Activated CD8-positive, alpha-beta T cell treated with anti-CD3 and anti-CD28 coated beads for 36 hours (primary cell): ENCODE results near the gene SRCIN1. TPM values are rescaled to one million over a fixed set of nuclear protein-coding genes. Genes with fewer than 3 reads are reported as not detected.

ENCODE experiments used
- ATAC-seq: fragments of 200-7000 bp; cut with Tn5 transposase; one replicate; pipeline ENCODE4 v1.10.0; 2021; ENCODE audit warnings: mild to moderate bottlenecking, moderate library complexity
- CTCF ChIA-PET: fragments of 350-600 bp; sonication (Branson Sonifier 250); formaldehyde crosslinking; loops from one replicate; lab custom pipeline; 2021; ENCODE audit warnings: antibody characterized with exemption; lab: Charles Lee
- POLR2A ChIA-PET: fragments of 350-600 bp; sonication (Branson Sonifier 250); formaldehyde crosslinking; loops from one replicate; lab custom pipeline; 2021; ENCODE audit warnings: antibody characterized with exemption; lab: Charles Lee
- DNase-seq: peaks from one replicate; pipeline ENCODE4 v3.0.0-alpha.2; 2020
- H3K27ac Mint-ChIP-seq: one replicate; pipeline ENCODE4 v1.8.0; 2021; ENCODE audit warnings: mild to moderate bottlenecking, mixed read lengths
- H3K27me3 Mint-ChIP-seq: one replicate; pipeline ENCODE4 v1.8.0; 2021; ENCODE audit warnings: mixed read lengths
- H3K36me3 Mint-ChIP-seq: one replicate; pipeline ENCODE4 v1.8.0; 2021; ENCODE audit warnings: low read depth, mixed read lengths
- H3K4me1 Mint-ChIP-seq: one replicate; pipeline ENCODE4 v1.8.0; 2021; ENCODE audit warnings: low read depth, mixed read lengths
- H3K4me3 Mint-ChIP-seq: one replicate; pipeline ENCODE4 v1.8.0; 2021; ENCODE audit warnings: mild to moderate bottlenecking, moderate library complexity, mixed read lengths
- H3K9me3 Mint-ChIP-seq: one replicate; pipeline ENCODE4 v1.8.0; 2021; ENCODE audit warnings: mixed read lengths
- CTCF ChIP-seq: fragments of 200-600 bp; IDR thresholded peaks from one replicate; pipeline ENCODE4 v1.8.0; 2022; ENCODE audit warnings: antibody characterized with exemption, mild to moderate bottlenecking
- intact Hi-C: fragments of 100-400 bp; cut with micrococcal nuclease; formaldehyde crosslinking; loops from one replicate; pipeline ENCODE4 v1.10.0; 2022
- total RNA-seq, 2 experiments: library from RNA; stranded (reverse); gene quantifications; one replicate each; pipeline ENCODE4 v1.2.3, GENCODE V29; 2021

The SRCIN1 gene
- total RNA-seq, 2 experiments from 2014 or later: 0.74 to 1.1 TPM

DNA sequence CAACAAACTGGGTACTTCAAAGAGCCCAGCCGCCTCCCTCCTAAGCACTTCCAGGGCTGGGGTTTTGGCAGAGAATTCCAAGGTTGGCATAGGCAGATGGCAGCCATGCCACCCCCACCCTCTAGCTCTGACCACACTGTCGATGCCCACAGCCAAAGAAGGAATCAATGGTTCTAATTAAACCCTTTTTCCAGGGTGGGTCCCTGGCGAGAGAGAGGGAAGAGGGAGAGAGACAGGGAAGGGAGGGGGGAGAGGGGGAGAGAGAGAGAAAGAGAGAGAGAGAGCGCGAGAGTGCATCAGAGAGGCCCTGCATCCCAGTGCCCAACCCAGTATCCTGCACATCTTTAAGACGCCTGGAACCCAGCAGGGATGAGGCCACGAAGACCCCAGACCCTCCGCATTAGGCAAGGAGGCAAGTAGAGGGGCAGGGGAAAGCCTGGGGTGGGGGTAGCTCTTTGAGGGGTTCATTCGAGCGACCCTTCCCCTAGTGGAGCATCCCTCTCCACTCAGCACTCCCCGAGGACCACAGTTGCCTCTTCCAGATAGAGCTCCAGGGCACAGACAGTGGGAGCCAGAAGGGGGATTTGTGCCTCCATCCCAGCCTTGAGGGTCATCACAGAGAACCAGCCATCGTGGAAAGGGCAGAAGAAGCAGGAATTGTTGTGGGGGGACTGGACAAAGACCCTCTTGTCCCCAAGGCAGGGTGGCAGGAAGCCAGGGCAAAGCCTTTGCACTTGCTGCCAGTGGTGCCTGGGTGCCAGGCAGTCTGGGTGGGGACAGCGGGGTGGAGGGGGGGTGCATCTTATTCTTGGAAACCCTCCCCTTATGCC, 2.6 kb downstream of the SRCIN1 start:
- DNase-seq (no peak), ATAC-seq (no peak)
- ChIA-PET POLR2A (no interaction called here), CTCF (interaction anchor here (1.4 to 6.7 kb wide), 5 partner anchors 19 to 65 kb away, joined by 4 to 47 read pairs (median 5); no protein-coding TSS in a partner anchor)
- TF ChIP-seq CTCF: no peak
- Mint-ChIP-seq H3K27ac (no peak overlapping the region), H3K9me3 (no peaks in the 10 kb centered on the region), H3K4me3 (no peak overlapping the region), H3K4me1 (peaks cover 15% of the 10 kb centered on the region), H3K27me3 (peaks cover 62% of the 10 kb centered on the region), H3K36me3 (no peaks in the 10 kb centered on the region)
- intact Hi-C loops: no loop called here

GRCh38 chr17:38602453-38602852, 3.3 kb downstream of the SRCIN1 start:
- DNase-seq (no peak), ATAC-seq (no peak)
- H3K4me3 Mint-ChIP-seq: no peak overlapping the region
- H3K27ac Mint-ChIP-seq: no peak overlapping the region
- intact Hi-C loops: no loop called here
- no peaks in the 10 kb centered on the region for H3K9me3 Mint-ChIP-seq
- H3K27me3 Mint-ChIP-seq: peaks cover 62% of the 10 kb centered on the region
- ChIA-PET CTCF (interaction anchor here (1.0 to 6.7 kb wide), 5 partner anchors 19 to 66 kb away, joined by 4 to 47 read pairs (median 5); no protein-coding TSS in a partner anchor), POLR2A (no interaction called here)
- no peak for TF ChIP-seq CTCF
- H3K4me1 Mint-ChIP-seq: peaks cover 16% of the 10 kb centered on the region
- no peaks in the 10 kb centered on the region for H3K36me3 Mint-ChIP-seq

- H3K36me3 Mint-ChIP-seq: no peaks in the 10 kb centered on the region
- H3K4me3 Mint-ChIP-seq: no peak overlapping the region
- no peaks in the 10 kb centered on the region for H3K9me3 Mint-ChIP-seq
- H3K27ac Mint-ChIP-seq: no peak overlapping the region
- intact Hi-C loops: no loop called here
- no peak for TF ChIP-seq CTCF
- peaks cover 19% of the 10 kb centered on the region for H3K4me1 Mint-ChIP-seq
- POLR2A ChIA-PET: no interaction called here
- CTCF ChIA-PET: interaction anchor here (1.0 to 6.7 kb wide), 6 partner anchors 18 to 67 kb away, joined by 3 to 47 read pairs (median 4); no protein-coding TSS in a partner anchor
- H3K27me3 Mint-ChIP-seq: peaks cover 62% of the 10 kb centered on the region
- ATAC-seq: no peak
- DNase-seq: peak; percentile 21
Measured at GRCh38 chr17:38601539-38602351, 4.0 kb downstream of the SRCIN1 start.

DNA sequence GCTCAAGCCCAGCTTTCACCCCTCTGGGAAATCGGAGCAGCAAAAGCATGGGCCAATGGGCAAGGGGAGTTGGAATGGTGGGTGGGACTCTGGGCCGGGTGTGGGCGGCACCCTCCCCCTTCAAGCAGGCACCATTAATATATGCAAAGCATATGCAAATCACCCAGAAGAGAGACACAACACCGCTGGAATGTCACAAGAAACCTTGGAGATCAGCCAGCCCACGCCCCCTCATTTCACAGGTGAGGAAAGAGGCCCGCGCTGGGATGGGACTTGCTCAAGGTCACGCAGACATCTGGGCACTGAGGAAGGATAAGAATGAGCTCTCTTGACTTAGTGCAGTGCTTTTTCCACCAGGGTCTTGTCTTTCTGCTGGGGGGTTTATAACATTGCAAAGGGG, 4.8 kb downstream of the SRCIN1 start:
- TF ChIP-seq CTCF: no peak
- no peaks in the 10 kb centered on the region for H3K9me3 Mint-ChIP-seq
- ATAC-seq (no peak), DNase-seq (no peak)
- H3K4me1 Mint-ChIP-seq: peaks cover 16% of the 10 kb centered on the region
- intact Hi-C loops: no loop called here
- H3K27ac Mint-ChIP-seq: no peak overlapping the region
- no peaks in the 10 kb centered on the region for H3K36me3 Mint-ChIP-seq
- ChIA-PET CTCF (interaction anchor here (1.0 to 6.7 kb wide), 2 partner anchors 42 to 64 kb away, joined by 3 to 47 read pairs; no protein-coding TSS in a partner anchor), POLR2A (no interaction called here)
- H3K27me3 Mint-ChIP-seq: peaks cover 64% of the 10 kb centered on the region
- H3K4me3 Mint-ChIP-seq: no peak overlapping the region
